Spleen (tissue), 11 donors: Measurements from ENCODE around the gene CTNNA1. TPM values are rescaled to one million over a fixed set of nuclear protein-coding genes. Genes with fewer than 3 reads are reported as not detected.

Experiments used
- DNase-seq: peaks from one replicate; pipeline ENCODE4 v3.0.0-alpha.2; 2020
- H3K27ac ChIP-seq, 8 donors: fragments of 200-600 bp; sonication (generic) in 7 of 8; 1 replicate in 4 of 8; 2 replicates in 4 of 8; pipeline versions ENCODE4 v1.5.0 to v1.8.0; 2016 to 2021; ENCODE audit warnings: inconsistent platforms in 4 of 8, mild to moderate bottlenecking in 4 of 8, moderate library complexity in 1 of 8
- H3K27me3 ChIP-seq, 7 donors: fragments of 200-600 bp; sonication (generic) in 6 of 7; replicated peaks in 1 of 7; 1 replicate in 4 of 7; 2 replicates in 3 of 7; pipeline versions ENCODE4 v1.5.0 to v1.8.0; 2016 to 2021; ENCODE audit warnings: inconsistent platforms in 3 of 7, mild to moderate bottlenecking in 1 of 7
- H3K36me3 ChIP-seq, 6 donors: fragments of 200-600 bp; sonication (generic) in 5 of 6; 1 replicate in 4 of 6; 2 replicates in 2 of 6; pipeline versions ENCODE4 v1.5.0 to v1.8.0; 2016 to 2021; ENCODE audit warnings: inconsistent platforms in 2 of 6
- H3K4me1 ChIP-seq, 6 donors: fragments of 200-600 bp; sonication (generic) in 5 of 6; 1 replicate in 3 of 6; 2 replicates in 3 of 6; pipeline versions ENCODE4 v1.5.0 to v1.8.0; 2016 to 2021; ENCODE audit warnings: inconsistent platforms in 3 of 6
- H3K4me3 ChIP-seq, 8 donors: fragments of 200-600 bp; sonication (generic) in 7 of 8; 1 replicate in 4 of 8; 2 replicates in 4 of 8; pipeline versions ENCODE4 v1.5.0 to v1.8.0; 2016 to 2021; ENCODE audit warnings: inconsistent platforms in 4 of 8, mild to moderate bottlenecking in 4 of 8, moderate library complexity in 2 of 8
- H3K9me3 ChIP-seq, 8 donors: fragments of 200-600 bp; sonication (generic) in 7 of 8; 1 replicate in 4 of 8; 2 replicates in 4 of 8; pipeline versions ENCODE4 v1.5.0 to v1.8.0; 2016 to 2021; ENCODE audit warnings: inconsistent platforms in 4 of 8
- CTCF ChIP-seq, 11 experiments: fragments of 200-600 bp in 7 of 11; fragments of 450-650 bp in 4 of 11; sonication (generic) in 4 of 11; IDR thresholded peaks in 8 of 11; conservative IDR thresholded peaks in 3 of 11; 1 replicate in 7 of 11; 2 replicates in 4 of 11; pipeline versions ENCODE4 v1.4.0 to v1.8.0; 2016 to 2021; ENCODE audit warnings: antibody characterized with exemption in 11 of 11, inconsistent platforms in 4 of 11, mild to moderate bottlenecking in 1 of 11
- POLR2A ChIP-seq, 3 donors: fragments of 450-650 bp; IDR thresholded peaks; one replicate each; pipeline ENCODE4 v1.5.1; 2017; ENCODE audit warnings: antibody characterized with exemption in 3 of 3, mild to moderate bottlenecking in 1 of 3
- POLR2AphosphoS5 ChIP-seq, 3 donors: sonication (generic); formaldehyde crosslinking; IDR thresholded peaks; one replicate each; pipeline ENCODE4 v1.5.1; 2017; ENCODE audit warnings: antibody characterized with exemption in 3 of 3
- WGBS, 5 donors: extraction: QIAGEN DNeasy Blood & Tissue Kit in 3 of 5; methylation state at CpG; one replicate each; pipeline versions ENCODE4 v1.1.5 to v1.1.7; 2013 to 2018; 5-methylcytosine and 5-hydroxymethylcytosine counted together
- intact Hi-C: fragments of 100-400 bp; cut with DNase I; formaldehyde crosslinking; loops from one replicate; pipeline ENCODE4 v1.15.0; 2023; ENCODE audit warnings: low total_unique reads
- polyA plus RNA-seq, 3 donors: library from polyadenylated mRNA; stranded (reverse); fragments of 200-250 nt; gene quantifications; one replicate each; pipeline ENCODE4 v1.2.1, GENCODE V29; 2013
- total RNA-seq, 7 donors: library from RNA; depleted of rRNA in 3 of 7; stranded (reverse); fragments of >200 nt in 3 of 7; fragmentation: NEBNext Ultra II Directional in 4 of 7; extraction: Animal tissue kit (Norgen Biotek cat#: 25700) in 4 of 7; gene quantifications; one replicate each; pipeline versions ENCODE4 v1.1.0 to v1.2.1, GENCODE V29; 2016 to 2021
- donor health status: healthy with polysubstance abuse.
- donor health status: DM: no; HTN: no; CAD: no; lungs with moderate emphysema.
- donor health status: DM: no; HTN: no; CAD: no.
- donor health status: Bipolar disorder and iron deficiency.
- donor health status: healthy.
- donor health status: DM: no; HTN: no; CAD: no.
- donor health status: DM: yes; HTN: yes; CAD: no.

CTNNA1 gene
- total and polyA plus RNA-seq, 10 donors, result 26.7 to 313 (median 186) TPM

DNA sequence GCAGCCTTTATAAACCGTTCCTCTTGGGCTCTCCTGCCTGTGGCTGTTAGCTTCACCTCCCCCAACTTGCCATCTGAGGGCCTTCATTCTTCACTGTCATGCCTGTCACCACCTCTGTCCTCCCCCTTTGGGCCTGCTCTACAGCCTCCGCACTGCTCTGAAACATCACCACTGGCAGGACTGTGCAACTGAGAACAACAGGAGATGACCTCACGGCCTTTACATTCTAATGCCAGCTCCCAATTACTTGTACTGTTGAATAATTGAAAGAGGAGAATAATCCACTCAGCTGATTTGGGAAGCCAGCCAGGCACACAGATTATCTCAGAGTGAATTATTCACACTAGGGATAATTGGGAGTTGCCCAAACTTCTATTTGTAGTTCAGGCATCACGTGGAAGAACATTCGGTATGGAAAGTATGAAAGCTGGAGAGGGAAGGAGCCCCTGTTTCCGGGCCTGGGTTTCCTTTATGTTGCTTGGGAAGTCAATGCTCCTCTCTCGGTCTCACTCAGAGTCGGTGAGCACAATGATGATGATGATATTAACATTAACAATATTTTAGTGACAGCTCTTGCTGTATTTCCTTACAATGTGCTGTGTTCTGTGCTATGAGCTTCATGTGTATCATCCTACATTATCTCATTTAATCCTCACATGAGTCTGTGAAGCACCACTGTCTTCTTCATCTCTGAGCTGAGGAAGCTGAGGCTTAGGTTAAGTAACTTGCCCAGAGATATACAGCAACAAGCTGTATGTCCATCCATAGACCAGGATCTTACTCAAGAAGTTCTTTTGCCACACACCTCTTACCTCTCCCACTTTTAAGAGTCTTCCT lies 221.2 kb downstream of the CTNNA1 start:
- Histone ChIP-seq H3K36me3 (no peaks in the 10 kb centered on the region), H3K27ac (peak overlapping the region in 7 of 8 donors; percentile 41 to 63 (median 51)), H3K4me1 (peaks cover 0 to 22% (median 11%) of the 10 kb centered on the region in 6 donors), H3K4me3 (no peak overlapping the region), H3K27me3 (no peaks in the 10 kb centered on the region), H3K9me3 (no peaks in the 10 kb centered on the region)
- no peak for TF ChIP-seq CTCF (IDR thresholded peaks at IDR 0.05 in 8 of 11, conservative IDR thresholded peaks at IDR 0.05 in 3 of 11)
- TF ChIP-seq POLR2AphosphoS5 (IDR thresholded peaks at IDR 0.05), result peak in 2 of 3 donors; percentile 16 to 18
- WGBS, 5 donors, result 69 to 80% (median 74%) methylated on average over 8 of the region's 8 CpGs
- no peak for DNase-seq
- intact Hi-C loops, result no loop called here

GRCh38 chr5:138975098-138975847 lies 222.0 kb downstream of the CTNNA1 start:
- Histone ChIP-seq H3K4me1 (peaks cover 0 to 27% (median 11%) of the 10 kb centered on the region in 6 donors), H3K27me3 (no peaks in the 10 kb centered on the region), H3K9me3 (no peaks in the 10 kb centered on the region), H3K4me3 (no peak overlapping the region), H3K27ac (peak overlapping the region in 6 of 8 donors; percentile 7 to 63 (median 48)), H3K36me3 (no peaks in the 10 kb centered on the region)
- peak in 2 of 3 donors; percentile 25 to 50 for TF ChIP-seq POLR2AphosphoS5 (IDR thresholded peaks at IDR 0.05)
- no peak for TF ChIP-seq CTCF (IDR thresholded peaks at IDR 0.05 in 8 of 11, conservative IDR thresholded peaks at IDR 0.05 in 3 of 11)
- TF ChIP-seq POLR2A (IDR thresholded peaks at IDR 0.05), result no peak
- 70 to 79% (median 75%) methylated on average over 9 to 10 of the region's 10 CpGs for WGBS, 5 donors
- intact Hi-C loops, result no loop called here
- DNase-seq, result no peak

- TF ChIP-seq POLR2A (IDR thresholded peaks at IDR 0.05), result no peak
- no peak for DNase-seq
- intact Hi-C loops, result no loop called here
- Histone ChIP-seq H3K27me3 (no peaks in the 10 kb centered on the region), H3K9me3 (no peaks in the 10 kb centered on the region), H3K4me3 (no peak overlapping the region), H3K4me1 (peaks cover 0 to 34% (median 11%) of the 10 kb centered on the region in 6 donors), H3K36me3 (no peaks in the 10 kb centered on the region), H3K27ac (no peak overlapping the region)
- 74 to 97% (median 92%) methylated on average over 1 of the region's 1 CpG for WGBS, 5 donors
Observed at GRCh38 chr5:138978080-138978479, 224.9 kb downstream of the CTNNA1 start.

DNA sequence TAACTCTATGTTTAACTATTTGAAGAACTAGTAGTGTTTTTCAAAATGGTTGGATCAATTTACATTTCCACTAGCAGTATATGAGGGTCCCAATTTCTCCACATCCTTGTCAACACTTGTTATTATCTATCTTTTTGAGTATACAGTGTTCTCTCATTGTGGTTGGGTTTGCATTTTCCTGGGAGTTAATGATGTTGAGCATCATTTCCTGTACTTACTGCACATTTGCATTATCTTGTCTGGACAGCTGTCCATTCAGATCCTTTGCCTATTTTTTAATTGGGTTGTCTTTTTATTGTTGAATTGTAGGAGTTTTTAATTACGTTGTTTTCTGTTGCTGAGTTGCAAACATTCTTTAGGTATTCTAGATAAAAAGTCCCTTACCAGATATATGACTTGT lies 225.4 kb downstream of the CTNNA1 start:
- H3K27ac ChIP-seq, result no peak overlapping the region
- H3K4me1 ChIP-seq, result peaks cover 0 to 33% (median 10%) of the 10 kb centered on the region in 6 donors
- DNase-seq, result no peak
- no peaks in the 10 kb centered on the region for H3K9me3 ChIP-seq
- no peak overlapping the region for H3K4me3 ChIP-seq
- intact Hi-C loops, result no loop called here
- peaks cover 0 to 2% (median 0%) of the 10 kb centered on the region in 6 donors for H3K36me3 ChIP-seq
- TF ChIP-seq CTCF (IDR thresholded peaks at IDR 0.05 in 8 of 11, conservative IDR thresholded peaks at IDR 0.05 in 3 of 11) (no peak), POLR2AphosphoS5 (IDR thresholded peaks at IDR 0.05) (no peak), POLR2A (IDR thresholded peaks at IDR 0.05) (no peak)
- no peaks in the 10 kb centered on the region for H3K27me3 ChIP-seq
- WGBS, 5 donors, result 87 to 96% (median 91%) methylated on average over 1 of the region's 1 CpG
